DMS153 (cell line): ENCODE measurements around the gene KIR2DL1.
"Not testable (repeated sequence)": the region's sequence is repeated elsewhere in the genome, so short reads cannot be mapped to it uniquely, and the experiment has no call there.

Source experiments
- DNase-seq: peaks from one replicate; lab custom pipeline; 2025; lab: John Stamatoyannopoulos, UW

Gene KIR2DL1

DNA sequence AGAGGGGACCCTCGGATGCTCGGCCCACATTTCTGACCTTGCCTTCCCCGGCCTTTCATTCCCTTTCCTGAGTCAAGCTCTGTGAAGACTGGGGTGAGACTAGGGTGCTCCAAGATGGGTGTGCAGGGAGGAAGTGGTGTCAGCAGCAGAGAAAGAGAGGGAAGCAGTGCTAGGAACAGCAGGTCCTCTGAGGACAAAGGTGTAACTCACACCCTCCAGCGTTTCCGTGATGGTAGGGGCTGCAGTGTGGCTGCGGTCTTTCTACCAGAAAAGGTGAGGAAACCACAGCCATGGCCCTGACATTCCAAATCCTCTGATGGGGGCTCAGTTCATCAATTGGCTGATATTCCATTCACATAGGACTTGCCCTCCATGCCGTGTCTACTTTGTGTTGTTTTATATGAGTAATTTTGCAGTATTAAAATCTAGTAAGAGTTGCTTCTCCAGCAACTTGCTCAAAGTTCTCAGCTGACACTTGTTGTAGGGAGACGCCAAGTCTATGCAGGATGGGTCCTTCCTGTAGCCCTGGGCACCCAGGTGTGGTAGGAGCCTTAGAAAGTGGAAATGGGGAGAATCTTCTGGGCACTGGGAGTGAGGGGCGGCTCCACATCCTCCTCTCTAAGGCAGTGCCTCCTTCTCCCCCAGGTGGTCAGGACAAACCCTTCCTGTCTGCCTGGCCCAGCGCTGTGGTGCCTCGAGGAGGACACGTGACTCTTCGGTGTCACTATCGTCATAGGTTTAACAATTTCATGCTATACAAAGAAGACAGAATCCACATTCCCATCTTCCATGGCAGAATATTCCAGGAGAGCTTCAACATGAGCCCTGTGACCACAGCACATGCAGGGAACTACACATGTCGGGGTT lies 48.3 kb downstream of the KIR2DL1 start:
- DNase-seq, result no peak

GRCh38 chr19:54824416-54824815 lies 54.8 kb downstream of the KIR2DL1 start:
- DNase-seq, result not testable (repeated sequence)

DNA sequence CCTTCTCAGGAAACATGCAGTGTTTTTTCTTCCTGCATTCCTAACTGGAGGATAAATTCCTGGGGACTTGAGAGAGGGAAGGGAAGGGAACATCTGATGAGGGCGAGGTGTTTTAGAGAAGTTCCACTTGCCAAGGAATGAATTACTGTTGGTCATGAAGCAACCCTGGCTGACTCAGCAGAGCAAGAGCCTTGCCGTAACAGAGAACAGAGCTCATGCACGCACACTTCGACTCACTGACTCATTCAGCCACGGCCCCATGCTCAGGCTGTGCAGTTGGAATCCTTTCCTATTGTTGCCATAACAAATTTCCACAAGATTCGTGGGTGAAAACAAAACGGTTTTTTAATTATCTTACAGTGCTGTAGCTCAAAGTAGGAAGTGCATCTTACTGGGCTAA lies 55.7 kb downstream of the KIR2DL1 start:
- not testable (repeated sequence) for DNase-seq

DNA sequence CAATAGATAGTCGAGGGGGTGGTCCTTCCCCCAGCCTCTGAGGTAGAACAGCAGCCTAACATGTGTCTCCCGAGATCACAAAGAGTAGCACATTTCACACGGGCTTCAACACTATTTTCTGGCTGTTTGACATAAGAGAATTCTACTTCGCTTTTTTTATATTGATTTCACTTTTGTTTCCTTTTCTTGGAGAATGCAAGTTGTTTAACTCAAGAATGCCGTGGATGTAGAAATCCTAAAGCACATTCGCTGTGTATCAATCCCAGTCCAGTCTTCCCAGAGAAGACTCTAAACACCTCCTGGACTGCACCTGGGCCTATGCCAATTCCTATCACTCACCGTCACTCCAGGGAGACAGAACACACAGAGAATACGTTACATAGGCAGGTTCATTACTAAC lies 58.5 kb downstream of the KIR2DL1 start:
- not testable (repeated sequence) for DNase-seq

- DNase-seq, result not testable (repeated sequence)
Measured at GRCh38 chr19:54832496-54832895, 62.9 kb downstream of the KIR2DL1 start, which contains the start of gene KIR2DS4. TSS of gene KIR2DS4 (plus strand) at chr19:54832676.
